Liver (tissue), 9 donors: ENCODE measurements around the gene ENC1. TPM values are rescaled to one million over a fixed set of nuclear protein-coding genes. Genes with fewer than 3 reads are reported as not detected.
A peak's percentile ranks its signal among the peaks of the same experiment; 100 is the strongest.

Experiments used
- DNase-seq: peaks from one replicate; pipeline ENCODE4 v3.0.0-alpha.2; 2017; ENCODE audit warnings: low spot score
- H3K27ac ChIP-seq, 2 donors: one replicate each; pipeline ENCODE4 v1.7.0; 2013; ENCODE audit warnings: inconsistent platforms in 2 of 2, low read length in 2 of 2, control low read depth in 1 of 2, low read depth in 1 of 2, mild to moderate bottlenecking in 1 of 2
- H3K27me3 ChIP-seq, 4 donors: one replicate each; pipeline versions ENCODE4 v1.6.1 to v1.7.0; 2013; ENCODE audit warnings: low read length in 3 of 4, inconsistent platforms in 1 of 4, mild to moderate bottlenecking in 1 of 4, moderate library complexity in 1 of 4; ENCODE audit not compliant: control insufficient read depth in 4 of 4, insufficient read depth in 4 of 4
- H3K36me3 ChIP-seq, 4 donors: one replicate each; pipeline versions ENCODE4 v1.6.1 to v1.7.0; 2013; ENCODE audit warnings: low read length in 3 of 4, mild to moderate bottlenecking in 3 of 4, low read depth in 1 of 4, moderate library complexity in 1 of 4; ENCODE audit not compliant: control insufficient read depth in 4 of 4, insufficient read depth in 3 of 4
- H3K4me1 ChIP-seq, 4 donors: one replicate each; pipeline versions ENCODE4 v1.6.1 to v1.7.0; 2013; ENCODE audit warnings: low read length in 3 of 4, mild to moderate bottlenecking in 3 of 4, moderate library complexity in 1 of 4; ENCODE audit not compliant: control insufficient read depth in 4 of 4, insufficient read depth in 4 of 4
- H3K4me3 ChIP-seq, 3 donors: one replicate each; pipeline versions ENCODE4 v1.6.1 to v1.7.0; 2013; ENCODE audit warnings: low read length in 3 of 3, control low read depth in 1 of 3, low read depth in 1 of 3, mild to moderate bottlenecking in 1 of 3
- H3K9ac ChIP-seq, 2 donors: one replicate each; pipeline ENCODE4 v1.7.0; 2013; ENCODE audit warnings: low read length in 2 of 2, mild to moderate bottlenecking in 2 of 2, moderate library complexity in 2 of 2, control low read depth in 1 of 2, low read depth in 1 of 2
- H3K9me3 ChIP-seq, 4 donors: one replicate each; pipeline versions ENCODE4 v1.6.1 to v1.7.0; 2013; ENCODE audit warnings: low read length in 3 of 4; ENCODE audit not compliant: control insufficient read depth in 4 of 4
- EGR1 ChIP-seq, 2 donors: IDR thresholded peaks; 2 replicates each; pipeline ENCODE4 v1.6.1; 2016 to 2018; ENCODE audit warnings: antibody characterized with exemption in 2 of 2, low read depth in 2 of 2
- FOXA1 ChIP-seq: IDR thresholded peaks from 2 replicates; pipeline ENCODE4 v1.6.1; 2016; ENCODE audit warnings: antibody characterized with exemption
- FOXA2 ChIP-seq: IDR thresholded peaks from 2 replicates; pipeline ENCODE4 v1.6.1; 2016; ENCODE audit warnings: antibody characterized with exemption
- GABPA ChIP-seq, 2 donors: IDR thresholded peaks in 1 of 2; conservative IDR thresholded peaks in 1 of 2; 2 replicates each; pipeline ENCODE4 v1.6.1; 2016; ENCODE audit warnings: antibody characterized with exemption in 2 of 2, mild to moderate bottlenecking in 1 of 2, moderate library complexity in 1 of 2
- HNF4A ChIP-seq, 2 donors: conservative IDR thresholded peaks; 2 replicates each; pipeline ENCODE4 v1.6.1; 2016; ENCODE audit warnings: antibody characterized with exemption in 2 of 2, mild to moderate bottlenecking in 2 of 2
- HNF4G ChIP-seq: IDR thresholded peaks from 2 replicates; pipeline ENCODE4 v1.6.1; 2016; ENCODE audit warnings: antibody characterized with exemption
- JUND ChIP-seq, 2 donors: IDR thresholded peaks; 2 replicates each; pipeline ENCODE4 v1.6.1; 2016; ENCODE audit warnings: antibody characterized with exemption in 2 of 2
- MAX ChIP-seq: IDR thresholded peaks from 2 replicates; pipeline ENCODE4 v1.6.1; 2016; ENCODE audit warnings: antibody characterized with exemption
- RAD21 ChIP-seq, 2 donors: IDR thresholded peaks; 2 replicates each; pipeline ENCODE4 v1.6.1; 2016; ENCODE audit warnings: antibody characterized with exemption in 2 of 2, mild to moderate bottlenecking in 2 of 2
- REST ChIP-seq: IDR thresholded peaks from 2 replicates; pipeline ENCODE4 v1.6.1; 2016; ENCODE audit warnings: antibody characterized with exemption, mild to moderate bottlenecking
- RXRA ChIP-seq, 2 donors: IDR thresholded peaks; 2 replicates each; pipeline ENCODE4 v1.6.1; 2017 to 2018; ENCODE audit warnings: antibody characterized with exemption in 2 of 2, mild to moderate bottlenecking in 1 of 2
- SP1 ChIP-seq: IDR thresholded peaks from 2 replicates; pipeline ENCODE4 v1.6.1; 2018; ENCODE audit warnings: antibody characterized with exemption, mild to moderate bottlenecking
- TAF1 ChIP-seq: conservative IDR thresholded peaks from 2 replicates; pipeline ENCODE4 v1.6.1; 2016; ENCODE audit warnings: antibody characterized with exemption, mild to moderate bottlenecking
- YY1 ChIP-seq: IDR thresholded peaks from 2 replicates; pipeline ENCODE4 v1.6.1; 2016; ENCODE audit warnings: antibody characterized with exemption, mild to moderate bottlenecking
- WGBS: extraction: QIAGEN DNeasy Blood & Tissue Kit; methylation state at CpG from one replicate; pipeline ENCODE4 v1.1.7; 2013; 5-methylcytosine and 5-hydroxymethylcytosine counted together
- polyA plus RNA-seq, 2 donors: library from polyadenylated mRNA; stranded (reverse) in 1 of 2; unstranded in 1 of 2; fragments of 200-250 nt in 1 of 2; fragments of >200 nt in 1 of 2; fragmentation: Nextera tagmentation in 1 of 2; extraction: Ambion mirVana in 1 of 2; gene quantifications; one replicate each; pipeline versions ENCODE4 v1.2.1 to v1.2.3, GENCODE V29; 2013 to 2015
- total RNA-seq, 2 donors: library from RNA; depleted of rRNA; stranded (reverse); fragments of >200 nt; gene quantifications; one replicate each; pipeline ENCODE4 v1.2.3, GENCODE V29; 2014
- TF ChIP-seq, protein P1 (sequence below): fragments of 150-350 bp; IDR thresholded peaks from 2 replicates; pipeline ENCODE4 v1.5.1; 2017; ENCODE audit warnings: improper control_type of control experiment, low read depth, low read length; ENCODE audit not compliant: missing input control
- TF ChIP-seq, protein P2 (sequence below): IDR thresholded peaks from 2 replicates; pipeline ENCODE4 v1.6.1; 2016; ENCODE audit warnings: antibody characterized with exemption
- TF ChIP-seq, protein P3 (sequence below): IDR thresholded peaks from 2 replicates; pipeline ENCODE4 v1.6.1; 2016; ENCODE audit warnings: antibody characterized with exemption
- donor health status: healthy.
- donor health status: healthy.
- donor health status: healthy.
- donor health status: healthy.
- donor health status: healthy.

ENC1 gene
- total and polyA plus RNA-seq, 4 donors = 5.7 to 34.4 (median 13.8) TPM

GRCh38 chr5:74587300-74587699 is 53.2 kb downstream of the ENC1 start:
- Histone ChIP-seq H3K9ac (no peak overlapping the region), H3K4me1 (peaks cover 0 to 29% (median 18%) of the 10 kb centered on the region in 4 donors), H3K4me3 (no peak overlapping the region), H3K27ac (peak overlapping the region in 1 of 2 donors; percentile 18), H3K27me3 (no peaks in the 10 kb centered on the region), H3K36me3 (no peaks in the 10 kb centered on the region), H3K9me3 (no peaks in the 10 kb centered on the region)
- 85% methylated on average over 4 of the region's 4 CpGs for WGBS
- no peak for TF ChIP-seq GABPA (IDR thresholded peaks at IDR 0.05 in 1 of 2, conservative IDR thresholded peaks at IDR 0.05 in 1 of 2)
- no peak for TF ChIP-seq YY1
- TF ChIP-seq RXRA (IDR thresholded peaks at IDR 0.05) = no peak
- TF ChIP-seq RAD21 (IDR thresholded peaks at IDR 0.05) = no peak
- TF ChIP-seq HNF4A (conservative IDR thresholded peaks at IDR 0.05) = no peak
- TF ChIP-seq JUND (IDR thresholded peaks at IDR 0.05) = no peak
- no peak for TF ChIP-seq TAF1
- TF ChIP-seq MAX = no peak
- TF ChIP-seq EGR1 (IDR thresholded peaks at IDR 0.05; ENCODE audit: low read depth in 2 of 2) = no peak
- TF ChIP-seq, protein P1, sequence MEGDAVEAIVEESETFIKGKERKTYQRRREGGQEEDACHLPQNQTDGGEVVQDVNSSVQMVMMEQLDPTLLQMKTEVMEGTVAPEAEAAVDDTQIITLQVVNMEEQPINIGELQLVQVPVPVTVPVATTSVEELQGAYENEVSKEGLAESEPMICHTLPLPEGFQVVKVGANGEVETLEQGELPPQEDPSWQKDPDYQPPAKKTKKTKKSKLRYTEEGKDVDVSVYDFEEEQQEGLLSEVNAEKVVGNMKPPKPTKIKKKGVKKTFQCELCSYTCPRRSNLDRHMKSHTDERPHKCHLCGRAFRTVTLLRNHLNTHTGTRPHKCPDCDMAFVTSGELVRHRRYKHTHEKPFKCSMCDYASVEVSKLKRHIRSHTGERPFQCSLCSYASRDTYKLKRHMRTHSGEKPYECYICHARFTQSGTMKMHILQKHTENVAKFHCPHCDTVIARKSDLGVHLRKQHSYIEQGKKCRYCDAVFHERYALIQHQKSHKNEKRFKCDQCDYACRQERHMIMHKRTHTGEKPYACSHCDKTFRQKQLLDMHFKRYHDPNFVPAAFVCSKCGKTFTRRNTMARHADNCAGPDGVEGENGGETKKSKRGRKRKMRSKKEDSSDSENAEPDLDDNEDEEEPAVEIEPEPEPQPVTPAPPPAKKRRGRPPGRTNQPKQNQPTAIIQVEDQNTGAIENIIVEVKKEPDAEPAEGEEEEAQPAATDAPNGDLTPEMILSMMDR = no peak
- TF ChIP-seq, protein P2, sequence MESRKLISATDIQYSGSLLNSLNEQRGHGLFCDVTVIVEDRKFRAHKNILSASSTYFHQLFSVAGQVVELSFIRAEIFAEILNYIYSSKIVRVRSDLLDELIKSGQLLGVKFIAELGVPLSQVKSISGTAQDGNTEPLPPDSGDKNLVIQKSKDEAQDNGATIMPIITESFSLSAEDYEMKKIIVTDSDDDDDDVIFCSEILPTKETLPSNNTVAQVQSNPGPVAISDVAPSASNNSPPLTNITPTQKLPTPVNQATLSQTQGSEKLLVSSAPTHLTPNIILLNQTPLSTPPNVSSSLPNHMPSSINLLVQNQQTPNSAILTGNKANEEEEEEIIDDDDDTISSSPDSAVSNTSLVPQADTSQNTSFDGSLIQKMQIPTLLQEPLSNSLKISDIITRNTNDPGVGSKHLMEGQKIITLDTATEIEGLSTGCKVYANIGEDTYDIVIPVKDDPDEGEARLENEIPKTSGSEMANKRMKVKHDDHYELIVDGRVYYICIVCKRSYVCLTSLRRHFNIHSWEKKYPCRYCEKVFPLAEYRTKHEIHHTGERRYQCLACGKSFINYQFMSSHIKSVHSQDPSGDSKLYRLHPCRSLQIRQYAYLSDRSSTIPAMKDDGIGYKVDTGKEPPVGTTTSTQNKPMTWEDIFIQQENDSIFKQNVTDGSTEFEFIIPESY = no peak
- no peak for TF ChIP-seq FOXA1
- no peak for TF ChIP-seq REST
- no peak for TF ChIP-seq FOXA2
- no peak for TF ChIP-seq SP1
- TF ChIP-seq, protein P3, sequence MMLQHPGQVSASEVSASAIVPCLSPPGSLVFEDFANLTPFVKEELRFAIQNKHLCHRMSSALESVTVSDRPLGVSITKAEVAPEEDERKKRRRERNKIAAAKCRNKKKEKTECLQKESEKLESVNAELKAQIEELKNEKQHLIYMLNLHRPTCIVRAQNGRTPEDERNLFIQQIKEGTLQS = no peak
- no peak for DNase-seq

DNA sequence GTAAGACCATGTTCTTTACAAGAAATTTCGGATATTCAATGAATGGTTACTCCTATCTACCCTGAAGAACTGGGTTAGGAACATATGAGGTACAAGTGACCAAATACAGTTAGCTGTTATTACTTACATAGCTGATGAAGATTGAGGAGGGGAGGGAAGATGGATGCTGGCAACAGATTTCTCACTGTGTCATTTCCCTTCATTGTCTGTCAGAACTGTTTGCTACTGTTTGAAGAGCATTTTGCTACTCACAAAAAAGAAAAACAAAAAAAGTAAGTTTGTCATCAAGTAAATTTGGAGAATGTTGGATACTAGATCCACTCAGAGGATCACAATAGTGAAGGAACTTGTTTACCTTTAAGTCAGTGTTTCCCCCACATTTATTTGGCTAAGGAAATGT is 53.7 kb downstream of the ENC1 start:
- WGBS = 90% methylated on average over 1 of the region's 1 CpG
- Histone ChIP-seq H3K4me3 (no peak overlapping the region), H3K9me3 (no peaks in the 10 kb centered on the region), H3K4me1 (peaks cover 0 to 33% (median 20%) of the 10 kb centered on the region in 4 donors), H3K27ac (no peak overlapping the region), H3K9ac (peak overlapping the region in 1 of 2 donors; percentile 14), H3K27me3 (no peaks in the 10 kb centered on the region), H3K36me3 (no peaks in the 10 kb centered on the region)
- no peak for DNase-seq
- TF ChIP-seq, protein P1 = no peak
- TF ChIP-seq, protein P3 = no peak
- TF ChIP-seq JUND (IDR thresholded peaks at IDR 0.05) = no peak
- no peak for TF ChIP-seq MAX
- no peak for TF ChIP-seq REST
- no peak for TF ChIP-seq RAD21 (IDR thresholded peaks at IDR 0.05)
- no peak for TF ChIP-seq GABPA (IDR thresholded peaks at IDR 0.05 in 1 of 2, conservative IDR thresholded peaks at IDR 0.05 in 1 of 2)
- no peak for TF ChIP-seq SP1
- TF ChIP-seq EGR1 (IDR thresholded peaks at IDR 0.05; ENCODE audit: low read depth in 2 of 2) = no peak
- TF ChIP-seq HNF4G = no peak
